Mucosa of rectum (tissue), 2 donors: Measurements from ENCODE around the gene LRRC7.

ENCODE experiments used
- H3K27ac ChIP-seq, 2 donors: one replicate each; pipeline ENCODE4 v1.7.0; 2013; ENCODE audit warnings: inconsistent platforms in 2 of 2, low read depth in 2 of 2, low read length in 2 of 2
- H3K27me3 ChIP-seq, 2 donors: one replicate each; pipeline ENCODE4 v1.7.0; 2013; ENCODE audit warnings: low read length in 2 of 2; ENCODE audit not compliant: control insufficient read depth in 2 of 2, insufficient read depth in 2 of 2
- H3K36me3 ChIP-seq, 2 donors: one replicate each; pipeline ENCODE4 v1.7.0; 2013; ENCODE audit warnings: low read length in 2 of 2; ENCODE audit not compliant: control insufficient read depth in 2 of 2, insufficient read depth in 2 of 2
- H3K4me1 ChIP-seq, 2 donors: one replicate each; pipeline ENCODE4 v1.7.0; 2013; ENCODE audit warnings: low read length in 2 of 2, mild to moderate bottlenecking in 1 of 2; ENCODE audit not compliant: control insufficient read depth in 2 of 2, insufficient read depth in 2 of 2
- H3K4me3 ChIP-seq, 2 donors: one replicate each; pipeline ENCODE4 v1.7.0; 2013; ENCODE audit warnings: low read length in 2 of 2
- H3K9ac ChIP-seq, 2 donors: one replicate each; pipeline ENCODE4 v1.7.0; 2013; ENCODE audit warnings: low read length in 2 of 2, low read depth in 1 of 2, mild to moderate bottlenecking in 1 of 2
- H3K9me3 ChIP-seq, 2 donors: one replicate each; pipeline ENCODE4 v1.7.0; 2013; ENCODE audit warnings: low read length in 2 of 2; ENCODE audit not compliant: control insufficient read depth in 2 of 2
- donor health status: healthy.
- donor health status: Normal muscosa, but diverticular disease.

Gene LRRC7

GRCh38 chr1:69794831-69795230 is 227.1 kb downstream of the LRRC7 start:
- Histone ChIP-seq H3K36me3 (no peaks in the 10 kb centered on the region), H3K4me1 (no peaks in the 10 kb centered on the region), H3K4me3 (no peak overlapping the region), H3K27ac (no peak overlapping the region), H3K9me3 (no peaks in the 10 kb centered on the region), H3K9ac (no peak overlapping the region), H3K27me3 (no peaks in the 10 kb centered on the region)

- Histone ChIP-seq H3K4me3 (no peak overlapping the region), H3K36me3 (no peaks in the 10 kb centered on the region), H3K9ac (no peak overlapping the region), H3K9me3 (no peaks in the 10 kb centered on the region), H3K27me3 (no peaks in the 10 kb centered on the region), H3K4me1 (no peaks in the 10 kb centered on the region), H3K27ac (no peak overlapping the region)
These were observed 247.2 kb downstream of the LRRC7 start for GRCh38 chr1:69814926-69815325.

- H3K27ac ChIP-seq: no peak overlapping the region
- H3K4me3 ChIP-seq: no peak overlapping the region
- no peak overlapping the region for H3K9ac ChIP-seq
- H3K36me3 ChIP-seq: no peaks in the 10 kb centered on the region
- H3K4me1 ChIP-seq: no peaks in the 10 kb centered on the region
- no peaks in the 10 kb centered on the region for H3K9me3 ChIP-seq
- H3K27me3 ChIP-seq: no peaks in the 10 kb centered on the region
These were observed 257.2 kb downstream of the LRRC7 start for GRCh38 chr1:69824932-69825331.

GRCh38 chr1:69827732-69828131 is 260.0 kb downstream of the LRRC7 start:
- H3K9ac ChIP-seq: no peak overlapping the region
- no peaks in the 10 kb centered on the region for H3K9me3 ChIP-seq
- H3K4me3 ChIP-seq: no peak overlapping the region
- H3K27ac ChIP-seq: no peak overlapping the region
- H3K27me3 ChIP-seq: no peaks in the 10 kb centered on the region
- no peaks in the 10 kb centered on the region for H3K36me3 ChIP-seq
- no peaks in the 10 kb centered on the region for H3K4me1 ChIP-seq

GRCh38 chr1:69833536-69833935 is 265.8 kb downstream of the LRRC7 start:
- Histone ChIP-seq H3K9ac (no peak overlapping the region), H3K36me3 (no peaks in the 10 kb centered on the region), H3K27ac (no peak overlapping the region)

GRCh38 chr1:69834336-69834735 is 266.6 kb downstream of the LRRC7 start:
- H3K27ac ChIP-seq: no peak overlapping the region
- no peaks in the 10 kb centered on the region for H3K36me3 ChIP-seq
- H3K27me3 ChIP-seq: no peaks in the 10 kb centered on the region
- no peaks in the 10 kb centered on the region for H3K4me1 ChIP-seq
- no peak overlapping the region for H3K9ac ChIP-seq
- no peaks in the 10 kb centered on the region for H3K9me3 ChIP-seq
- no peak overlapping the region for H3K4me3 ChIP-seq

More at GRCh38 chr1:69833536-69833935, 265.8 kb downstream of the LRRC7 start:
- H3K4me3 ChIP-seq: no peak overlapping the region
- H3K9me3 ChIP-seq: no peaks in the 10 kb centered on the region
- no peaks in the 10 kb centered on the region for H3K4me1 ChIP-seq
- H3K27me3 ChIP-seq: no peaks in the 10 kb centered on the region

- H3K27ac ChIP-seq: no peak overlapping the region
- H3K9ac ChIP-seq: no peak overlapping the region
- H3K36me3 ChIP-seq: no peaks in the 10 kb centered on the region
- H3K9me3 ChIP-seq: no peaks in the 10 kb centered on the region
- no peaks in the 10 kb centered on the region for H3K27me3 ChIP-seq
- H3K4me1 ChIP-seq: no peaks in the 10 kb centered on the region
- no peak overlapping the region for H3K4me3 ChIP-seq
These were observed 268.2 kb downstream of the LRRC7 start for GRCh38 chr1:69835955-69836354.

GRCh38 chr1:69836971-69837636 is 269.4 kb downstream of the LRRC7 start:
- no peaks in the 10 kb centered on the region for H3K4me1 ChIP-seq
- no peaks in the 10 kb centered on the region for H3K36me3 ChIP-seq
- H3K27ac ChIP-seq: no peak overlapping the region
- no peaks in the 10 kb centered on the region for H3K9me3 ChIP-seq
- no peak overlapping the region for H3K4me3 ChIP-seq
- no peaks in the 10 kb centered on the region for H3K27me3 ChIP-seq
- H3K9ac ChIP-seq: no peak overlapping the region

- H3K27me3 ChIP-seq: no peaks in the 10 kb centered on the region
- no peak overlapping the region for H3K4me3 ChIP-seq
- H3K9me3 ChIP-seq: no peaks in the 10 kb centered on the region
- H3K4me1 ChIP-seq: no peaks in the 10 kb centered on the region
- H3K9ac ChIP-seq: no peak overlapping the region
- H3K27ac ChIP-seq: no peak overlapping the region
- no peaks in the 10 kb centered on the region for H3K36me3 ChIP-seq
These were observed 274.6 kb downstream of the LRRC7 start for GRCh38 chr1:69842326-69842725.

GRCh38 chr1:69845655-69846054 is 277.9 kb downstream of the LRRC7 start:
- Histone ChIP-seq H3K36me3 (no peaks in the 10 kb centered on the region), H3K27me3 (no peaks in the 10 kb centered on the region)

GRCh38 chr1:69846267-69846666 is 278.5 kb downstream of the LRRC7 start:
- Histone ChIP-seq H3K9me3 (no peaks in the 10 kb centered on the region), H3K27me3 (no peaks in the 10 kb centered on the region), H3K4me3 (no peak overlapping the region), H3K9ac (no peak overlapping the region), H3K36me3 (no peaks in the 10 kb centered on the region), H3K4me1 (no peaks in the 10 kb centered on the region), H3K27ac (no peak overlapping the region)

More at GRCh38 chr1:69845655-69846054, 277.9 kb downstream of the LRRC7 start:
- H3K27ac ChIP-seq: no peak overlapping the region
- no peaks in the 10 kb centered on the region for H3K4me1 ChIP-seq
- no peak overlapping the region for H3K9ac ChIP-seq
- no peak overlapping the region for H3K4me3 ChIP-seq
- no peaks in the 10 kb centered on the region for H3K9me3 ChIP-seq
